Urothelium cell line (cell line): ENCODE data around the gene MPHOSPH6.
"Not testable (repeated sequence)": the region's sequence is repeated elsewhere in the genome, so short reads cannot be mapped to it uniquely, and the experiment has no call there.

ENCODE experiments used
- DNase-seq: peaks from one replicate; pipeline ENCODE4 v3.0.0; 2011; ENCODE audit warnings: low spot score, mixed read lengths
- FAIRE-seq: peaks from 2 replicates; lab custom pipeline; 2011; peaks lifted over from hg19 to GRCh38; lab: Jason Lieb, UNC

MPHOSPH6 gene

GRCh38 chr16:82176204-82176603, 6.2 kb upstream of the MPHOSPH6 start:
- FAIRE-seq (no peak), DNase-seq (no peak)

- DNase-seq (no peak), FAIRE-seq (no peak)
Measured at GRCh38 chr16:82175627-82176026, 5.6 kb upstream of the MPHOSPH6 start.

GRCh38 chr16:82167670-82168069, 2.4 kb downstream of the MPHOSPH6 start:
- DNase-seq (no peak), FAIRE-seq (no peak)

- no peak for DNase-seq
- FAIRE-seq = no peak
Measured at GRCh38 chr16:82160226-82160625, 9.8 kb downstream of the MPHOSPH6 start.

GRCh38 chr16:82157836-82158235, 12.2 kb downstream of the MPHOSPH6 start:
- no peak for DNase-seq
- FAIRE-seq = no peak

GRCh38 chr16:82157534-82157812, 12.6 kb downstream of the MPHOSPH6 start:
- FAIRE-seq (no peak), DNase-seq (no peak)

GRCh38 chr16:82156761-82157533, 13.1 kb downstream of the MPHOSPH6 start:
- DNase-seq = no peak
- FAIRE-seq = no peak

- FAIRE-seq = no peak
- no peak for DNase-seq
Measured at GRCh38 chr16:82152641-82153112, 17.3 kb downstream of the MPHOSPH6 start.

- FAIRE-seq (no peak), DNase-seq (no peak)
Measured at GRCh38 chr16:82152196-82152595, 17.8 kb downstream of the MPHOSPH6 start.

GRCh38 chr16:82150549-82150948, 19.5 kb downstream of the MPHOSPH6 start:
- DNase-seq = no peak
- FAIRE-seq = no peak

GRCh38 chr16:82149536-82149935, 20.5 kb downstream of the MPHOSPH6 start:
- FAIRE-seq (no peak), DNase-seq (no peak)

GRCh38 chr16:82147546-82147945, 22.5 kb downstream of the MPHOSPH6 start:
- no peak for FAIRE-seq

GRCh38 chr16:82146957-82147356, 23.1 kb downstream of the MPHOSPH6 start:
- DNase-seq (no peak), FAIRE-seq (no peak)

More at GRCh38 chr16:82147546-82147945, 22.5 kb downstream of the MPHOSPH6 start:
- DNase-seq = no peak

- DNase-seq (no peak), FAIRE-seq (no peak)
Measured at GRCh38 chr16:82146556-82146955, 23.5 kb downstream of the MPHOSPH6 start.

- not testable (repeated sequence) for FAIRE-seq, DNase-seq
Measured at GRCh38 chr16:82139286-82139571, 30.8 kb downstream of the MPHOSPH6 start.

- FAIRE-seq (no peak), DNase-seq (no peak)
Measured at GRCh38 chr16:82138478-82139285, 31.3 kb downstream of the MPHOSPH6 start.

GRCh38 chr16:82137822-82138167, 32.2 kb downstream of the MPHOSPH6 start:
- no peak for DNase-seq

GRCh38 chr16:82136956-82137821, 32.8 kb downstream of the MPHOSPH6 start:
- no peak for DNase-seq
- FAIRE-seq = no peak

More at GRCh38 chr16:82137822-82138167, 32.2 kb downstream of the MPHOSPH6 start:
- no peak for FAIRE-seq

- DNase-seq (no peak), FAIRE-seq (no peak)
Measured at GRCh38 chr16:82135844-82136243, 34.2 kb downstream of the MPHOSPH6 start.

GRCh38 chr16:82134846-82135245, 35.2 kb downstream of the MPHOSPH6 start:
- FAIRE-seq (no peak), DNase-seq (no peak)

- FAIRE-seq (no peak), DNase-seq (no peak)
Measured at GRCh38 chr16:82133798-82134197, 36.2 kb downstream of the MPHOSPH6 start.
